Stimulated activated CD4-positive, alpha-beta T cell treated with anti-CD3 and anti-CD28 coated beads, Interleukin-15, amount 100 ng/mL, for 1 hour (primary cell): ENCODE data around the gene FBXL17.

Experiments used
- DNase-seq, 2 donors: peaks; one replicate each; pipeline ENCODE4 v3.0.0-alpha.2; 2020; ENCODE audit warnings: low read depth in 1 of 2, low spot score in 1 of 2

Gene FBXL17

DNA sequence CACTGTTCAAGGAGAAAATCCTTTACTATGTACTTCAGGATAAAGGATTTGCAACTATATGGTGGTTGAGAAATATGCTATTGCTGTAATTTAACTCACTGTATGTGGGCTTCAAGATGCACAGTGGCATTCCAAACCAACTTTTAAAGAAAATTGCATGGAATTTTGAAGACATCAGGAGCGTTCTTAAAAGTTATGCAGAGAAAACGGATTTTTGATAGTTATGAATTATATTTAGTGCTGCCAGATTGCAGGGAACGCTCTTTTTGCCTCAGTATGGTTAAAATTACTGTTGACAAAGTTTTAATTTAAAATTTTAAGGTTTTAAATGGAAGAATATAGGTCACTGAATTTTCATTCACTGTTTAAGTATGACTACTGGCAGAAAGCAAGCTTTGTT is 375.1 kb downstream of the FBXL17 start:
- DNase-seq = no peak

DNA sequence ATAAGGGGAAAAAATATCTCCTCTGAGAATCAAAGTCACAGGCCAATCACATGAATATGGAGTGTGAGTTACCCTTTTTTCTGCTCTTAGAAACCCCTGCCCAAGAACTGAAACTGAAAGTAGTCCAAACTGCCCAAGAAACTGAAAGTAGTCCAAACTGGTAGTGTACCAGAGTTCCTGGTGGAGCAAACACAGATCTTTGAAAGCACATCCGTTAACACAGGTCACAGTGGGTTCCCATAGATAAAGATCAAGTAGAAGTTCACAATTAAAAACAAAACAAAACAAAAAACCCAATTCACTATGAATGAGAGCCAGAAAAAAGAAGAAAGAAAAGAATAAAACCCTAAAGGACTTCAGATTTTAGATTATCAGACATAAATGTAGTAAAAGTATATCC is 378.7 kb downstream of the FBXL17 start:
- no peak for DNase-seq

DNA sequence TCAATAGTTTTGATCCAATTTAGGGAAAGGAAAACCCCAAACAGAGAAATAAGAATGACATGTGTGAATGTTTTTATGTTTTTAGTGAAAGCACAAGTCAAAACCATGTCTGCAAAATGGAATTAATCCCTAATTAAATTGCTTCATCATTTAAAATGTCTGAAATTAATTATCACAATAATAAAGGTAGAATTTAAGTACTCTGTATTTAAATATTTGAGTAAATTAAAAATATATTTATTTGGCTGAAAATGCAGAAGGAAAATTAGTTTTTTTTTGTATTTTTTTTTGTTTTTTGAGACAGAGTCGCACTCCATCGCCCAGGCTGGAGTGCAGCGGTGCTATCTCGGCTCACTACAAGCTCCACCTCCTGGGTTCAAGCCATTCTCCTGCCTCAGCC is 380.7 kb downstream of the FBXL17 start:
- no peak for DNase-seq

DNA sequence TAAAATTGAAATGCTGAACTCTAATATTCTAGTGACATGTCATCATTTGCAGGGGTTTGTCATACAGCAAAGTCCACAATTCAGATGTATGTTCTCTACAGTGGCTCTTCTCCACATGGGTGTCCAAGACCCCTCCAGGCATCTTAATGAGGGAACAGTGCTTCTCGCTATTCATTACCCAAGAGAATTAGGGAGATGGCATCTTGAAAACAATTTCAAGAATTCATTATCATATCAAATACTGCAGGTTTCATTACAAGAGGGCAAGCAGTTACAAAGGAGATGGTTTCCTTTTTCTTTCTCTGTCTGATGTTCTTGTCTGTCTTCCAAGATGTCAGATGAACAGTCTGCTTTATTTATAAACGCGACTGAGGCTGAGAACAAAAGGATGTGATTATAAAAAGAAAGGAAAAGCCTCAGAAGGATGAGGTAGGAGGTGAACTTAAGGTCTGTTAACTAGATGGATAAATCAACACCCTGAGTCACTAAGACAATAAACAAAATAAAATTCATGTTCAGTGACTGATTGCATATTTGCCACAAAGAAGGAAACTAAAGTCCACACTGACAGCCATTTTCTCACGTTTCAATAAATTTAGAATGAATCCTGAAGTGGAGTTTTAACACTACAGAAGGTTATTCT is 384.4 kb downstream of the FBXL17 start:
- no peak for DNase-seq

DNA sequence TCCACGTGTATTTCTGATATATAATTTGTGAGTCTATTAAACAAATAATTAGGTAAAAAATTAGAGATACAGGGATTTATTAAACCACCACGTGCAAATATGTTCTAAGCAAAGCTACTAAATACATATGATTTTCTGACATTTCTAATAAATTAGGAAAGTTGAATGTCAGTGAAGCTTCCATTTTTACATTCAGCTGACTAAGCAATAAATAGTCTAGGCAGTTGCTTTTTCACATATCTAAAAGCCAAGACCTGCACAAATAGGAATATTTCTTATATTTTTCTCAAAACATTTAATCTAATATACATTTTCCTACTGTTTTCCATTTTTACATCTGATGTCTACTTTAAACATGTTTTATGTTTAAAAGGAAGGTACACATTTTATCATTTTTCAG is 388.6 kb downstream of the FBXL17 start:
- no peak for DNase-seq

DNA sequence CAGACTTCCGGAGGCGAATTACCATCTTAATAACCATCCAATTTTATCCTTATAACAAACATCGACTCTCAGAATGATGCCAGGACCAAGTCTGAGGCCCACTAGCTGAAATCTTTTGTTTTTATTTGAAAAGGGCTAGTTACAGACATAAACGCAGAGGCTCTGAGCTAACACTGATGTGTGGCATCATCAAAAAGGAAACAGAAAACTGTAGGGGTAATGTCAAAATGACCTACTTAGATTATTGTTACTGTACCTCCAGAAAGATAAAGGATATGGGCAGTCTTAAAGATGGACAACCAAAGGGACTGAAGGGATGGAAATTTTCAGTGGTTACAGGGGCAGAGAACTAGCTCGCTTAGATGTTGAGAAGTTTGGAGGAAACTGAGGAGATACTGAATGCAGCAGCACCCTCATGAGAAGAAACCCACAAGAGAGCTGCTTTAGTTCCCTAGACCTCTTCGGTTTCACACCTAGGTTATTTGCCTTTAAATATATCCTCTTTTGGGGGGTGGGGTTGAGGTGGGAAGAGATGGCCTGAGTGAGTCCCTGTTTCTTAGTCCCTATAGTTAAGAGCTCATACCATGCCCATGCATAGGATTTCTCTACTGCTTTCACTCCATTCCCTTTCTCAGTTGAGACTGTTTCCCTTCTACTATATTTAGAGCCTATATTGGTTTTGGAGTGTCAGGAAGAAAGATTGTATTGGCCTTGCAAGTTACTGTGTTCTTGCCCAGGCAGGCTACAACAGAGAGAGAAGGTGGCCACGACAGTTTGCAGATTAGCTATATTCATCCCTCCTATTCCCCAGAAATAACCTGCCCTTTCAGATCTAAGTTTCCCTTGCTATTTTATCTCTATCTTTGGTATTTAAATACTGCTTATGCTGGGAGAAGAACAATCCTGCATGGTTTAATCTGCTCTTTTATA is 390.8 kb downstream of the FBXL17 start:
- DNase-seq = no peak

DNA sequence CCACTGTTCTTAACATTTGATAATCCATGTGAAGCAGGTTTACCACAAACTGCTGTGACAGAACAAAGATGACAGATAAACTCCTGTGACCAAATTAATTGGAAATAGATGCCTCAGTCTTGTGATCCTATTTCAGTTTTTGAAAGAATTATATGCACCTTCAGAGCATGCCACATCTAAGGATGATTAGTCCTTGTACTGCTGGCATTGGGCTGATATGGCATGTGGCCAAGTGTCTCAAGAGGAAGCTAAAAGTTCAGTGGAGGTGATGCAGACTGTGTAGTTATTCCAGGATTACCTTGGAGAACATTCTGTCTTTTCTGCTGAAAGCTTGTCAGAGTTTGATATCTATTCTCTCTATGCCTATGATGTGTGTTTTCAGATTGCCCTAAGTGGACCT is 396.8 kb downstream of the FBXL17 start:
- DNase-seq = no peak

DNA sequence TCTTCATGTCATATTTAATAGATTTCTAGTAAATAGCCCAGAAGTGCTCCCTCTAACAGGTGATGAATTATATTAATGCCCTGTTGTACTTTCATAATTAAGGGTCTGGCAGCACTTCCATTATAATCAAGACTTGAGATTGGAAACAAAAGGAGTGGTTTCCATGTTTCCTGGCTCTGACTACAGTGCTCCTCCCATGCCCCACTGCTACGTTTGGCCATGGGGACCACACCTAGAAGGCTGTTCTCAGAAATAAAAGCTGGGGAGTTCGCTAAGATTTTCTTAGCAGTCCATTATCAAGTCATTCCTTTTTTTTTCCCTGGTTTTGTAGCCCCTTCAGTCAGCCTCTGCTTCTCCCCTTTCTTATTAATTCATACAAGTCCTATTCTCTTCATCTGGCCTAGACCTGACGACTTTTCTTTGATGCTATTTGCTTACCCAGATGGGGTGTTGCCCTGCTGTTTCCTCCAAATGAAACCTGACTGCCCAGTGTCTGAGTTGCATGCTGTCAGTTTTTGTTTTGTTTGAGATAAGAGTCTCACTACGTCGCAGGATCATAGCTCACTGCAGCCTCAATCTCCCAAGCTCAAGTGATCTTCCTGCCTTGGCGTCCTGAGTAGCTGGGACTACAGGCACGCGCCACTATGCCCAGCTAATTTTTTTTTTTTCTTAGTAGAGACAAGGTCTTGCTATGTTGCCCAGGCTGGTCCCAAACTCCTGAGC is 399.0 kb downstream of the FBXL17 start:
- no peak for DNase-seq

DNA sequence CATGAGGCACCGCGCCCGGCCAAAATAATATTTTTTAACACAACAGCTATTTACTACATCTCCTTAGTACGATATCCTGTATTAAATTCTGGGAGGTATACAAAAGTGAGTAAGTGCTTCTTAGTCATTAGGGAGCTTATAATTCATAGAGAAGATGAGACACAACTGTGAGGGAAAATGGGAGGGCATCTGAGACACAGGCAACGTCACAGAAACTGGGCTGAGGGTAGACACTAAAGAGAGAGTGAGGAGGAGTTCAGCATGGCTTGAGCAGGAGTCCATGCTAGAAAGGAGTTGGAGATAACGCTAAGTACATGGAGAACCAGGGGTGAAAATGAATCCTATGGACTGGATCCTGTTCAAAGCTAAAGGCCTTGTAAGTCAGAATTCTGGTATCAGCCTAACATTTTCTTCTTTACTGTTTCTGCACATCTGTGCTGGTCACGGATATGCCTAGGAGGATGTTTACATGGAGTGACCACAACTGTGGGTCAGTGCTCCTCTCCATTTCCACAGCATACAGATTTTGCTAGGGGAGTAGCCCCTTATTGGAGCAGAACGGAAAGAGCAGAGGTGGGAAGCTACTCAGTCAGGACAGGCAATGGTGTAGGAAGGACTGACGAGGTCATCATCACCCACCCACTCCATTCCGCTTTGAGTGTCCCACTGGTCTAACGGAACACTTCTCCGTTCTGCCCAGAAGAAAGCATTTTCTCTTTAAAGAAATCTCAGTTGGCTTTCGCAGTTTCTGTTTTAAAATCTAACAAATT is 400.8 kb downstream of the FBXL17 start:
- DNase-seq = no peak

DNA sequence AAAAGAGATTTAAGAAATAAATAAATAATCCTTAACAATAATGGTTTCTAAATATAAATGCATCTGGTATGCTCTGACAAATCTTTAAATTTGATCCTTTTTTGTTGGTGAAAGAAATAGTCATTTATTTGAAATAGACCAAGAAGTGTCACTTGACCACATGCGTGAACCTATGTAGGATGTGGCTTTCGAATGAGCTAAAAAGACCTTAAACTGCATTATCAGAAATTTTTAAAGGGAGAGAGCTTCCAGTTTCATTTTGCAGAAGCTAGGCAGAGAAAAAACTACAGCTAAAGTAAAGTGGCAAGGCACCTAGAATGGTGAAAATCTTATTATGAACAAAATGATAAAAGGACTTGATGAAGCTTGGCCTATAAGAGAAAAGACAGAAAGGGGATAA is 402.0 kb downstream of the FBXL17 start:
- DNase-seq = no peak

DNA sequence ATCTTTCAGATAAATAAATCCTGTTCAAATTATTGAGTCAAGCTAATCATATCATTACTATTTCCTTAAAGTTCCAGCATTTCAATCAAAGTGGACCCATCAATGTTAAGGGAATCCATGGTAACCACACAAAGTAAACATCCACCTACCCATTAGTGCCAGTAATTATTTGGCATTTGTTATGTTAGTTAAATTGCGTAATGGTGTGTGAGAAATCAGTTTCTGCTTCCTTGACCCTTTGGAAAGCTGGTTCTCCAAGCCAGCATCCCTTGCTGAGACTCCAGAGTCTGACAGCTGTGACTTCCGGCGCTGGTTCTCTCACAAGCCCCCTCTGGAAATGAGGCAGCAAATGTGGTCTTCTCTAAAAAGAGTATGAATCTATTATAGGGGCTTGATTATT is 402.6 kb downstream of the FBXL17 start:
- DNase-seq = no peak

DNA sequence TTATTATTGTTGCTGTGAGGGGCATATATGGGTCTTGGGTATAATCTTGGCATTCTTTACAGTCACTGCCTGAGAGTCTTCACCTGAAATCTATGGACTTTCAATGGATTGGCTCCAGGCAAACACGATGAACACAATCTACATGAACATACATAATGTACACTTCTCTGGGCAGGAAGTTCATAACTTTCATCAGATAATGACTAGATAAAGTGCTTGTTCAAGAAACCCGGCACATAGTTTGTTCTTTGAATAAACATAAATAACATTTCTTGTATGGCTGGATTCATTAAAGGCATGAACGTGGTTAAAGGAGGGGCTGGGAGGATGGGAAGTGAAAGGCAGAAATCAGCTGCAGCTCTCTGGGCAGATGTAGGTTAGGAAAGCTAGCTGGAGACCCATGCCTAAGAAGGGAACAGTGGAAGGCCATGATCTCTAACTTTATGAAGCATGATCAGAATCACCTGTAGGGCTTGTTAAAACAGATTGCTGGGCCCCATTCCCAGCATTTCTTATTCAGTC is 404.3 kb downstream of the FBXL17 start:
- DNase-seq = no peak

DNA sequence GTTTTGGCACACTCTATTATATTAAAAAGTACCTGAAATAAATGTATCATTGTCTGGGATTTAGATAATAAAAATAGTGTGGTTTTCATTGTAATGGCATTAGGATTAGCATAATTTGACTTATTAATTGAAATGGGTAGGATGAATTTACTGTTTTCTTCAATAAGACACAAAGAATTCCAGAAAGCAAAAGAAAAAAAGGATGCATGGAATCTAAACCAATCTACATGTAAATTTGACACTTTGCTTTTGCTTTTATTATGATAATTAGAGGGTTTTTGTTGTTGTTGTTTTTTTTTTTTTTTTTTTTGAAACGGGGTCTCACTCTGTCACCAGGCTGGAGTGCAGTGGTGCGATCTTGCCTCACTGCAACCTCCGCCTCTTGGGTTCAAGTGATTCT is 406.3 kb downstream of the FBXL17 start:
- no peak for DNase-seq

DNA sequence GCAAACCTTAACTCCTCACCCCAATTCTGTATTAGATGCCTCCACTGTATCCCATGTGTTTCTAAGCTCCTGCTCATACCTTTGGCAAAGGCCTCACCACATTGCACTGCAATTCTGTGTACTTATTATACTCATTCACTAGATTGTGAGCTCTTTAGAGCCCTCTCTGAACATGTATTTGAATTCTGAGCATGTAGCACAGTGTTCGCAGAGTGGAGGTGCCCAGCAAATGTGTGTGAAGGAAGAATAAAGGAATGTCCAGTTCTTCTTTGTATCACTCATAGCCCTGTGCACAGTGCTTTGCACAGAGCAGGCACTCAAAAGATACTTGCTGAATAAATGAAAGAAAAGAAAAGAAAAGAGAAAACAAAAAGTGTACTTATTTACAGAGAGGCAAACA is 410.1 kb downstream of the FBXL17 start:
- no peak for DNase-seq

DNA sequence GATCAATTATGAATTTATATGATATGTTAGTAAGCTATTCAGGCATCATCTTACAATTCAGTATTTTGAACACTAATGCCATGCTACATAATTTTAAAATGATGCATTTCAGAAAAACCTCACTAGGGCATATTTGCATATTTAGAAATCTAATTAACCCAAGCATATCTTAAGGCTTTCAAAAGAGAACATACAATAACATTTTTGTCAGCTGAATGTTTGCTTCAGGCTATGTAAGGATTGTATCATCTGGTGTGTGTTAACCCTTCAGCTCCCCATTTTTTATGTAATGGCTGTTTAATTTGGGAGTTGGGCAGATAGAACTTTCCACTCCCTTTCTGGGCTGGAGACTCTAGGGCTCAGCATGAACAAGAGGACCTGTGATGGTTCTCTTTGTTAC is 412.1 kb downstream of the FBXL17 start:
- DNase-seq = no peak

DNA sequence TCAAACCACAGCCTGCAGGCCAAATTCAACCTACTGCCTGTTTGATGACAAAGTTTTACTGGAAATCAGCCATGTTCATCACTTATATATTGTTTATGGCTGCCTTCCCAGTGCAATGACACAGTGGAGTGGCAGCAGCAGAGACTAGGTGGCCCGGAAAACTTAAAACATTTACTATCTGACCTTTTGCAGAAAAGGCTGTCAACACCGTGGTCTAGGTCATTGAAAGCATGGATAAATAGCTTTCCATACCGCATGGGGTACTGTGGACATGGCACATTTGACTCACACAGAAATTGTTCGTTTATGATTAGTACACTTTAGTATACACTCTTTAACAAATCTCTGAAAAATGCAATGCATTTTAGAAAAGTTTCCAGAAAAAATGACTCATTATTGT is 412.9 kb downstream of the FBXL17 start:
- DNase-seq = no peak

DNA sequence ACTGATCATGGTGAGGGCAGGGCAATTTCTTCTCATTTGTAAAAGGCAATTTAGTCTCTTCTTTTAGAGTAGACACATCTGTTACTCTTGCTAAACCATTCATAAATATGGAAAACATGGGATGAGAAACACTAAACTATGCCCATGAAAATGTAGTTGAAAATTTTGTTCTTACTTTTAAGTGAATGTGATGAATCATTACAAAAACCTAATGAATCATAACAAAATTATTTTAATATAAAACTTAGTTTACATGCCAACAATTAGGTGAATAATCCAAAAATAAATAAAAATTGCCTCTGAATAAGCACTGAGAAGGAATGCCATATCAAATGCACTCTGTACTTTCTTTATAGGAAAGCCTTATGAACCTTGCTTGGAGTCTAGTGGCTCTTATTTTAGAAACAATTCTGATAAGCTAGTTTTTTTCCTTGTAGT is 413.5 kb downstream of the FBXL17 start:
- no peak for DNase-seq

DNA sequence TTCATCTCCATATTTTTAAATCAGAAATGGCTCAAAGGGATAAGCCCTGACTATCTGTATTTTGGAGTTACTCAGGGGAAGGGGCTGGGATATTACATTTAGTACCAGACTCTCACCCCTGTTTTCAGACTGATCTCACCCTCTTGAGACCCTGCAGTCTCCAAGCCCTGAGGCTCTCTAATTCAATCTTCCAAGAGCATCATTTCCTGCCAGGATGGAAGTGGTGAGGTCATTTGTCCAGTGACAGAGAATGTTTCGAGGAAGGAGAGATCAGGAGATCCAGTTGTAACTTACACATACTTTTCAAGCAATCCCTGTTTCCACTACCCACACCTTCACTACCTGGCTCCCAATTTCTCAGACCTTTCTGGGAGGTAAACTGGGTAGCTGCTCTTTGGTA is 415.7 kb downstream of the FBXL17 start:
- no peak for DNase-seq

DNA sequence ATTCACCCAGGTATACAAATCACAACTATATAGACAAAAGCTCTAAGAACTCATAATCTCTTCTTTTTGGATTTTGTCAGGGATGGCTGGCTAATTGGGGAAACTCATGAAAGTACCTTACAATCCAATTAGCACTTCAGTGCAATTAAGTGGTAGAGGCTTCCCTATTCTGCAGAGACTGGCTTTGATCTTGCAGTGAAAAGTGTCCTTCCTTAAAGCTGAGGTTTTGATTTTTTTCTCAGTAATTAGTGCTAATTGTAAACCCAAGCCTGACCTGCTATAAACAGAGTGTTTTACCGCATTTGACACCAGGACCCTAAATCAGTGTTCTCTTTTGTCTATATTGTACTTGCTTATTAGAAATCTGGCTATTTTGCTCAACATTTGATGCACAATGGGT is 417.2 kb downstream of the FBXL17 start:
- DNase-seq = no peak

DNA sequence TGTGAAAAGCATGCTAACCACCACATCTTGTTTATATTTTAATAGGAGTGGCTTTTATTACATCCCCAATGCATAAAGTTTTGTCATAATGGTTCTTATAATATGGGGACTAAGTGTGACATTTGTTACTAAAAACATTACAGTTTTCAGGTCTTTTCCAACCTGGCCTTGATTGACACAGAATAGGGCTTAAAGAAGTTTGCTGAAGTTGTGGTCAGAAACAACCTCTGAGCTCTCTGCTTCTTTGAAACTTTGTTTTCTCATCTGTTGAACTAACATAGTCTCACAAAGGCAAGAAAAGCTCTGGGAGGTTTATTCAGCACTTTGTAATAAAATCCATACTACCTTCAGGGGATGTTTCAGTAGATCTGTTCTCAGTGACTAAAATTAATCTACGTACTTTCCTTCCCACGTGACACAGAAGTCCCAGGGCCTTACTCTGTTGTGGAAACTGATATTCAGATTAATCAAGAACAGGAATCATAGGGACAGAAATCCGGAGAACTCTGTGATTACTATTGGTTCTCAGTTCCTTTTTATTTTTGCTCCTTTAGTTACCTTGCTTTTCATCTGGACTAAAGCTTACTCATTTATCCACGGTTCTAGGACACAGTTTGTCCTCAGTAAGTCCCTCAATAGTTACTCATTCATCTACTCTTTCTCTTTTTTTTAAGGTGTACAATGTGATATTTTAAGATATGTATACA is 422.2 kb downstream of the FBXL17 start:
- no peak for DNase-seq
